HEK293 (cell line): ENCODE results near the gene RBM20.

Experiments used
- CTCF ChIA-PET: fragments of 350-600 bp; formaldehyde crosslinking; extraction: SDS; loops from one replicate; lab custom pipeline; 2021; ENCODE audit warnings: antibody characterized with exemption; lab: Yijun Ruan, JAX
- POLR2A ChIA-PET: fragments of 300-600 bp; formaldehyde crosslinking; extraction: SDS; loops from one replicate; lab custom pipeline; 2020; ENCODE audit warnings: antibody characterized with exemption, inconsistent platforms; lab: Yijun Ruan, JAX
- H3K27ac ChIP-seq: fragments of 200-500 bp; sonication (Bioruptor generic); 2 replicates; pipeline ENCODE4 v1.5.1; 2014; ENCODE audit warnings: low read depth, low read length, control low read depth, inconsistent platforms; ENCODE audit errors: extremely low read depth
- H3K36me3 ChIP-seq, 2 experiments: fragments of 200-500 bp in 1 of 2; sonication (Bioruptor generic) in 1 of 2; 1 replicate in 1 of 2; 2 replicates in 1 of 2; pipeline ENCODE4 v1.5.1; 2014 to 2017; ENCODE audit warnings: inconsistent platforms in 2 of 2, low read length in 2 of 2; ENCODE audit not compliant: control insufficient read depth in 2 of 2, insufficient read depth in 1 of 2
- H3K4me1 ChIP-seq: fragments of 200-500 bp; sonication (Bioruptor generic); 2 replicates; pipeline ENCODE4 v1.5.1; 2014; ENCODE audit warnings: mild to moderate bottlenecking, low read length, inconsistent platforms; ENCODE audit not compliant: control insufficient read depth, insufficient read depth
- H3K4me3 ChIP-seq: 2 replicates; pipeline ENCODE4 v1.5.1; 2011; ENCODE audit warnings: low read depth, mild to moderate bottlenecking, control low read depth, low read length, moderate library complexity
- H3K9me3 ChIP-seq: fragments of 200-500 bp; sonication (Bioruptor generic); 2 replicates; pipeline ENCODE4 v1.5.1; 2014; ENCODE audit warnings: low read depth, low read length, inconsistent platforms; ENCODE audit not compliant: control insufficient read depth, insufficient read depth
- EGR2 ChIP-seq: fragments of 450-650 bp; formaldehyde crosslinking; IDR thresholded peaks from 2 replicates; pipeline ENCODE4 v1.5.1; 2016; ENCODE audit warnings: low read depth, missing biosample characterization, missing genetic modification characterization
- FEZF1 ChIP-seq: fragments of 450-650 bp; formaldehyde crosslinking; IDR thresholded peaks from 2 replicates; pipeline ENCODE4 v1.5.1; 2016; ENCODE audit warnings: missing biosample characterization, missing genetic modification characterization
- OSR2 ChIP-seq: fragments of 450-650 bp; formaldehyde crosslinking; IDR thresholded peaks from 2 replicates; pipeline ENCODE4 v1.5.1; 2016; ENCODE audit warnings: missing biosample characterization, missing genetic modification characterization
- PRDM1 ChIP-seq: fragments of 450-650 bp; formaldehyde crosslinking; IDR thresholded peaks from 2 replicates; pipeline ENCODE4; 2016; ENCODE audit warnings: missing biosample characterization, missing genetic modification characterization
- SCRT2 ChIP-seq: fragments of 450-650 bp; formaldehyde crosslinking; IDR thresholded peaks from 2 replicates; pipeline ENCODE4 v1.5.1; 2016; ENCODE audit warnings: missing biosample characterization, missing genetic modification characterization
- ZBTB20 ChIP-seq: fragments of 450-650 bp; formaldehyde crosslinking; IDR thresholded peaks from 2 replicates; pipeline ENCODE4 v1.5.1; 2016; ENCODE audit warnings: missing biosample characterization, missing genetic modification characterization
- ZFHX2 ChIP-seq: fragments of 450-650 bp; formaldehyde crosslinking; conservative IDR thresholded peaks from 2 replicates; pipeline ENCODE4 v1.5.1; 2016; ENCODE audit warnings: missing biosample characterization, missing genetic modification characterization
- ZFP69B ChIP-seq: fragments of 450-650 bp; formaldehyde crosslinking; IDR thresholded peaks from 2 replicates; pipeline ENCODE4 v1.5.1; 2016; ENCODE audit warnings: missing biosample characterization, missing genetic modification characterization
- ZIC2 ChIP-seq: fragments of 450-650 bp; formaldehyde crosslinking; IDR thresholded peaks from 2 replicates; pipeline ENCODE4 v1.5.1; 2016; ENCODE audit warnings: missing biosample characterization, missing genetic modification characterization
- ZNF133 ChIP-seq: fragments of 450-650 bp; formaldehyde crosslinking; IDR thresholded peaks from 2 replicates; pipeline ENCODE4 v1.5.1; 2016; ENCODE audit warnings: missing biosample characterization, missing genetic modification characterization
- ZNF311 ChIP-seq: fragments of 450-650 bp; formaldehyde crosslinking; IDR thresholded peaks from 2 replicates; pipeline ENCODE4 v1.5.1; 2017; ENCODE audit warnings: missing biosample characterization, missing genetic modification characterization, borderline replicate concordance
- ZNF544 ChIP-seq: fragments of 450-650 bp; formaldehyde crosslinking; IDR thresholded peaks from 2 replicates; pipeline ENCODE4 v1.5.0; 2017; ENCODE audit warnings: missing biosample characterization, missing genetic modification characterization
- ZNF707 ChIP-seq: fragments of 450-650 bp; formaldehyde crosslinking; IDR thresholded peaks from 2 replicates; pipeline ENCODE4 v1.5.1; 2016; ENCODE audit warnings: missing biosample characterization, missing genetic modification characterization
- TF ChIP-seq, protein P1 (sequence below): fragments of 450-650 bp; formaldehyde crosslinking; IDR thresholded peaks from 2 replicates; pipeline ENCODE4 v1.5.1; 2017; ENCODE audit warnings: missing biosample characterization, missing genetic modification characterization
- TF ChIP-seq, protein P2 (sequence below): fragments of 450-650 bp; formaldehyde crosslinking; IDR thresholded peaks from 2 replicates; pipeline ENCODE4 v1.5.1; 2016; ENCODE audit warnings: missing biosample characterization, missing genetic modification characterization, borderline replicate concordance
- TF ChIP-seq, protein P3 (sequence below): fragments of 450-650 bp; formaldehyde crosslinking; IDR thresholded peaks from 2 replicates; pipeline ENCODE4 v1.5.1; 2017; ENCODE audit warnings: missing biosample characterization, missing genetic modification characterization
- TF ChIP-seq, protein P4 (sequence below): fragments of 450-650 bp; formaldehyde crosslinking; IDR thresholded peaks from 2 replicates; pipeline ENCODE4 v1.5.1; 2016; ENCODE audit warnings: missing biosample characterization, missing genetic modification characterization
- TF ChIP-seq, protein P5 (sequence below): fragments of 450-650 bp; formaldehyde crosslinking; IDR thresholded peaks from 2 replicates; pipeline ENCODE4 v1.5.1; 2016; ENCODE audit warnings: missing biosample characterization, missing genetic modification characterization

The RBM20 gene

DNA sequence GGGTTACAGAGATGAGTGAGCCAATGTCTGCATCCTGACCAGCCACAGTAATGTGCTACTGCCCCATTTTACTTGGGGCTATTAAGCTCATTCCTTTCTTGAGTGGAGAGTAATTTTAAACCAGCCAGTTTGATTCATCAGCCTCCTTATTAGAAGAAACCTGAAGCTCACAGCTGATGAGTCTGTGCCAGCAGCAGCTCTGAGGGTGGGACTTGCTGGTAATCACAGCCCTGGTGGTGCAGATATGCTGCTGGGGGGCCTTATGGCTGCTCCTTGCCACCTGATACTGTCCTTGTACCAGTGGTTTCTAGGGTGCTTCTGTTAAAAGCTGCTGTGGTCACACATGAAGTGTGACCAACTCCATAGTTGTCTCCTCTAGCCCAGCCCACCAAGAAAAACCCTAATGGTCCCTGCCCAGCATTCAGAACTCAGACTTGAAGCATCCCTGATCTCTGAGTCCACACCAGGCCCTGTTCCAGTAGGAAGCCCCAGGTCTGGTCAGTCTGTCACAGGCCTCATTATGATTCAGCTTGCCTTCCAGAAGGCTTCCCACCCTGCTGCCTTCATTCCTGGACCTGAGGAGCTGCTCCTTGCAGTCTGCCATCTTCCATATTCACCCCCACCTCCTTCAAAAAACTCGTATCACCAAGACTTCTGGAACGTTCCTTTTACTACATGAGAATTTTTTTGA lies 28.9 kb upstream of the RBM20 start (continued):
- TF ChIP-seq, protein P1, sequence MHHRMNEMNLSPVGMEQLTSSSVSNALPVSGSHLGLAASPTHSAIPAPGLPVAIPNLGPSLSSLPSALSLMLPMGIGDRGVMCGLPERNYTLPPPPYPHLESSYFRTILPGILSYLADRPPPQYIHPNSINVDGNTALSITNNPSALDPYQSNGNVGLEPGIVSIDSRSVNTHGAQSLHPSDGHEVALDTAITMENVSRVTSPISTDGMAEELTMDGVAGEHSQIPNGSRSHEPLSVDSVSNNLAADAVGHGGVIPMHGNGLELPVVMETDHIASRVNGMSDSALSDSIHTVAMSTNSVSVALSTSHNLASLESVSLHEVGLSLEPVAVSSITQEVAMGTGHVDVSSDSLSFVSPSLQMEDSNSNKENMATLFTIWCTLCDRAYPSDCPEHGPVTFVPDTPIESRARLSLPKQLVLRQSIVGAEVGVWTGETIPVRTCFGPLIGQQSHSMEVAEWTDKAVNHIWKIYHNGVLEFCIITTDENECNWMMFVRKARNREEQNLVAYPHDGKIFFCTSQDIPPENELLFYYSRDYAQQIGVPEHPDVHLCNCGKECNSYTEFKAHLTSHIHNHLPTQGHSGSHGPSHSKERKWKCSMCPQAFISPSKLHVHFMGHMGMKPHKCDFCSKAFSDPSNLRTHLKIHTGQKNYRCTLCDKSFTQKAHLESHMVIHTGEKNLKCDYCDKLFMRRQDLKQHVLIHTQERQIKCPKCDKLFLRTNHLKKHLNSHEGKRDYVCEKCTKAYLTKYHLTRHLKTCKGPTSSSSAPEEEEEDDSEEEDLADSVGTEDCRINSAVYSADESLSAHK = peak; percentile 84
- TF ChIP-seq OSR2 (tag by site-specific recombination) (peak; percentile 69), SCRT2 (tag by site-specific recombination) (no peak), PRDM1 (tag by site-specific recombination) (no peak)
- TF ChIP-seq, protein P2, sequence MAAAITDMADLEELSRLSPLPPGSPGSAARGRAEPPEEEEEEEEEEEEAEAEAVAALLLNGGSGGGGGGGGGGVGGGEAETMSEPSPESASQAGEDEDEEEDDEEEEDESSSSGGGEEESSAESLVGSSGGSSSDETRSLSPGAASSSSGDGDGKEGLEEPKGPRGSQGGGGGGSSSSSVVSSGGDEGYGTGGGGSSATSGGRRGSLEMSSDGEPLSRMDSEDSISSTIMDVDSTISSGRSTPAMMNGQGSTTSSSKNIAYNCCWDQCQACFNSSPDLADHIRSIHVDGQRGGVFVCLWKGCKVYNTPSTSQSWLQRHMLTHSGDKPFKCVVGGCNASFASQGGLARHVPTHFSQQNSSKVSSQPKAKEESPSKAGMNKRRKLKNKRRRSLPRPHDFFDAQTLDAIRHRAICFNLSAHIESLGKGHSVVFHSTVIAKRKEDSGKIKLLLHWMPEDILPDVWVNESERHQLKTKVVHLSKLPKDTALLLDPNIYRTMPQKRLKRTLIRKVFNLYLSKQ (tag by site-specific recombination) = no peak

DNA sequence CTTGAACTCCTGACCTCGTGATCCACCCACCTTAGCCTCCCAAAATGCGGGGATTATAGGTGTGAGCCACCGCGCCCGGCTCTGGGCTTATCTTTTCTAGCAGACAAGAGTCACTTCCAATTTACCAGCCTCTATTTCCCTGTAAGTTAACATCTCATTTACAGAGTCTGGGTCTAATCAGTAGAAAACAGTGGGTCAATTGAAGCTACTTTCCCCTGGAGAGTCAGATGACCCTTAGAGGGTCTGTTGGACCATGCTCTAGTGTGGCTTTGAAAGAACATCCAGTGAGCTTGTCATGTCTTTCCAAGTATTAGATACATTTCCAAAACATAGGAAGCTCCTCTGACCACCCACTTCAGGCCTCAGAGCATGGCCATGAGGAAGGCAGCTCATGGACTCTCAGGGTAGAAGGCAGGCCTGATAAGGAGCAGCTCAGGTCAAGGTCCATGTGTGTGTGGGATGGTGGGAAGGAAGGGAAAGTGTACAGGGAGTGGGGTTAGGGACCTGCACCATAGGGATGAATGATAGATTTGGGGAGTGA lies 27.6 kb upstream of the RBM20 start:
- CTCF ChIA-PET = interaction anchor here (0.6 to 4.5 kb wide), 4 partner anchors 23 to 116 kb away, joined by 3 to 30 read pairs (median 3); no protein-coding TSS in a partner anchor
- Histone ChIP-seq H3K27ac (no peak overlapping the region), H3K4me1 (peaks cover 17% of the 10 kb centered on the region), H3K36me3 (no peaks in the 10 kb centered on the region), H3K4me3 (no peak overlapping the region), H3K9me3 (no peaks in the 10 kb centered on the region)
- POLR2A ChIA-PET = no interaction called here
- no peak for TF ChIP-seq ZNF133 (tag by site-specific recombination)
- peak; percentile 68; the same call in 1 of the 2 replicates for TF ChIP-seq ZNF707 (tag by site-specific recombination)

DNA sequence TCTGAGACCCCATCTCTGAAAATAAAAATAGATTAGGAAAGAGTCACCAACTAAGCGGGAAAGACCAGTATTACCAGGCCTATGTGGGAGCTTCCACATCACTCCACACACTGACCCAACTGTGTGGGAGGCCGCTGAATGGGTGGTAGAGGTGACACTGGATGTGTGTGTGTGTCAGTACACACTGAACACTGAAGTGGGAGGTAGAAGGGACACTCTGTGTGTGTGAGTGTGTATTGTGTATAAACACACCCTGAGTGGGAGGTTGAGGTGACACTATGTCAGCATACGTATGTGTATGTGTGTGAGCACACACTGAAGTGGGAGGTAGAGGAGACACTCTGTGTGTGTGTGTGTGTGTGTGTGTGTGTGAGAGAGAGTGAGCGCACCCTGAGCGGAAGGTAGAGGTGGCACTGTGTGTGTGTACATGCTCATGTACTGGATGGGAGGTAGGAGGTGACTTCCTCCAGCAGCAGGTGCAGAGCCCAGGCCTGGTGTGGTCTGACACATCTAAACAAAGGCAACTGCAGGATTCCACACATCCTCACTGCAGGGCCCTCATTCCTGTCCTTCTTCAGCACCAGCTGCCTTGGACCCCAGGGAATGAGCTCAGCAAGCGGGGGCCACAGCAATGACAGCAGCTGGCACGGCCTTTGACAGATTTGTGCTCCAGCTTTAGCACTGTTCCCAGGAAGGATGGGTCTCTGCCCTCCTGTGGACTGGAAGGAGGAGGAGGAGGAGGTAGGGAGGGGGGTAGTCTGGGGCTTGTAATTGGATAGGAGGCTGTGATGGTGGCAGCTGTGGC lies 26.5 kb upstream of the RBM20 start:
- H3K36me3 ChIP-seq = no peaks in the 10 kb centered on the region
- H3K27ac ChIP-seq = no peak overlapping the region
- ChIA-PET POLR2A (interaction anchor here (0.6 kb wide), 1 partner anchor 55 kb away, joined by 3 read pairs; no protein-coding TSS in a partner anchor), CTCF (interaction anchor here (1.9 to 4.5 kb wide), 2 partner anchors 24 to 55 kb away, joined by 4 to 30 read pairs; no protein-coding TSS in a partner anchor)
- peaks cover 17% of the 10 kb centered on the region for H3K4me1 ChIP-seq
- TF ChIP-seq EGR2 (peak; percentile 97), ZFP69B (tag by site-specific recombination) (no peak), ZIC2 (tag by site-specific recombination) (peak; percentile 56; the same call in 1 of the 2 replicates), ZNF311 (tag by site-specific recombination) (no peak), ZFHX2 (peak; percentile 100), FEZF1 (no peak), ZBTB20 (tag by site-specific recombination) (peak; percentile 28; the same call in 1 of the 2 replicates), ZNF544 (tag by site-specific recombination) (no peak)
- TF ChIP-seq, protein P3, sequence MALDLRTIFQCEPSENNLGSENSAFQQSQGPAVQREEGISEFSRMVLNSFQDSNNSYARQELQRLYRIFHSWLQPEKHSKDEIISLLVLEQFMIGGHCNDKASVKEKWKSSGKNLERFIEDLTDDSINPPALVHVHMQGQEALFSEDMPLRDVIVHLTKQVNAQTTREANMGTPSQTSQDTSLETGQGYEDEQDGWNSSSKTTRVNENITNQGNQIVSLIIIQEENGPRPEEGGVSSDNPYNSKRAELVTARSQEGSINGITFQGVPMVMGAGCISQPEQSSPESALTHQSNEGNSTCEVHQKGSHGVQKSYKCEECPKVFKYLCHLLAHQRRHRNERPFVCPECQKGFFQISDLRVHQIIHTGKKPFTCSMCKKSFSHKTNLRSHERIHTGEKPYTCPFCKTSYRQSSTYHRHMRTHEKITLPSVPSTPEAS (tag by site-specific recombination) = peak; percentile 49; the same call in 1 of the 2 replicates
- TF ChIP-seq, protein P4, sequence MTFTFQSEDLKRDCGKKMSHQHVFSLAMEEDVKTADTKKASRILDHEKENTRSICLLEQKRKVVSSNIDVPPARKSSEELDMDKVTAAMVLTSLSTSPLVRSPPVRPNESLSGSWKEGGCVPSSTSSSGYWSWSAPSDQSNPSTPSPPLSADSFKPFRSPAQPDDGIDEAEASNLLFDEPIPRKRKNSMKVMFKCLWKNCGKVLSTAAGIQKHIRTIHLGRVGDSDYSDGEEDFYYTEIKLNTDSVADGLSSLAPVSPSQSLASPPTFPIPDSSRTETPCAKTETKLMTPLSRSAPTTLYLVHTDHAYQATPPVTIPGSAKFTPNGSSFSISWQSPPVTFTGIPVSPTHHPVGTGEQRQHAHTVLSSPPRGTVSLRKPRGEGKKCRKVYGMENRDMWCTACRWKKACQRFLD (tag by site-specific recombination) = no peak
- TF ChIP-seq, protein P5, sequence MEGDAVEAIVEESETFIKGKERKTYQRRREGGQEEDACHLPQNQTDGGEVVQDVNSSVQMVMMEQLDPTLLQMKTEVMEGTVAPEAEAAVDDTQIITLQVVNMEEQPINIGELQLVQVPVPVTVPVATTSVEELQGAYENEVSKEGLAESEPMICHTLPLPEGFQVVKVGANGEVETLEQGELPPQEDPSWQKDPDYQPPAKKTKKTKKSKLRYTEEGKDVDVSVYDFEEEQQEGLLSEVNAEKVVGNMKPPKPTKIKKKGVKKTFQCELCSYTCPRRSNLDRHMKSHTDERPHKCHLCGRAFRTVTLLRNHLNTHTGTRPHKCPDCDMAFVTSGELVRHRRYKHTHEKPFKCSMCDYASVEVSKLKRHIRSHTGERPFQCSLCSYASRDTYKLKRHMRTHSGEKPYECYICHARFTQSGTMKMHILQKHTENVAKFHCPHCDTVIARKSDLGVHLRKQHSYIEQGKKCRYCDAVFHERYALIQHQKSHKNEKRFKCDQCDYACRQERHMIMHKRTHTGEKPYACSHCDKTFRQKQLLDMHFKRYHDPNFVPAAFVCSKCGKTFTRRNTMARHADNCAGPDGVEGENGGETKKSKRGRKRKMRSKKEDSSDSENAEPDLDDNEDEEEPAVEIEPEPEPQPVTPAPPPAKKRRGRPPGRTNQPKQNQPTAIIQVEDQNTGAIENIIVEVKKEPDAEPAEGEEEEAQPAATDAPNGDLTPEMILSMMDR (tag by site-specific recombination) = no peak
- no peak overlapping the region for H3K4me3 ChIP-seq
- H3K9me3 ChIP-seq = no peaks in the 10 kb centered on the region
